HepG2 (cell line): Measurements from ENCODE around the gene HID1. TPM values are rescaled to one million over a fixed set of nuclear protein-coding genes. Genes with fewer than 3 reads are reported as not detected.

ENCODE experiments used
- BRD4 ChIP-seq: sonication (generic); formaldehyde crosslinking; IDR thresholded peaks from 2 replicates; pipeline ENCODE4 v1.4.0; 2020; ENCODE audit warnings: missing genetic modification reagents
- CCAR2 ChIP-seq: fragments of 200-400 bp; formaldehyde crosslinking; optimal IDR thresholded peaks from 2 replicates; pipeline ENCODE3; 2018; ENCODE audit warnings: low read depth, mild to moderate bottlenecking, low read length, moderate library complexity
- HHEX ChIP-seq: IDR thresholded peaks from 2 replicates; pipeline ENCODE4 v1.6.1; 2016; ENCODE audit warnings: control low read depth
- HNRNPH1 ChIP-seq: fragments of 200-400 bp; formaldehyde crosslinking; optimal IDR thresholded peaks from 2 replicates; pipeline ENCODE3; 2017; ENCODE audit warnings: mild to moderate bottlenecking, low read depth, low read length
- HOXA7 ChIP-seq: sonication (generic); formaldehyde crosslinking; IDR thresholded peaks from 2 replicates; pipeline ENCODE4 v1.8.1; 2022; ENCODE audit warnings: mild to moderate bottlenecking, missing genetic modification reagents, moderate library complexity
- KDM6A ChIP-seq: IDR thresholded peaks from 2 replicates; pipeline ENCODE4 v1.6.1; 2016; ENCODE audit warnings: low read depth
- NCOA5 ChIP-seq: sonication (generic); formaldehyde crosslinking; IDR thresholded peaks from 2 replicates; pipeline ENCODE4 v1.4.0; 2020; ENCODE audit warnings: missing genetic modification reagents
- SP2 ChIP-seq: sonication (generic); formaldehyde crosslinking; IDR thresholded peaks from 2 replicates; pipeline ENCODE4 v1.5.1; 2020; ENCODE audit warnings: mild to moderate bottlenecking, missing genetic modification reagents
- SRSF4 ChIP-seq: fragments of 200-400 bp; formaldehyde crosslinking; IDR thresholded peaks from one replicate; pipeline ENCODE4 v1.6.1; 2018; ENCODE audit warnings: mild to moderate bottlenecking, low read depth, low read length, moderate library complexity; ENCODE audit not compliant: poor library complexity, severe bottlenecking
- TEAD2 ChIP-seq: sonication (generic); formaldehyde crosslinking; IDR thresholded peaks from 2 replicates; pipeline ENCODE4 v1.9.0; 2021; ENCODE audit warnings: missing genetic modification reagents
- ZNF383 ChIP-seq: sonication (generic); formaldehyde crosslinking; IDR thresholded peaks from 2 replicates; pipeline ENCODE4 v1.4.0; 2020; ENCODE audit warnings: missing genetic modification reagents, mild to moderate bottlenecking, borderline replicate concordance
- polyA plus RNA-seq, 8 experiments: library from polyadenylated mRNA; depleted of rRNA in 3 of 8; stranded (reverse) in 7 of 8; unstranded in 1 of 8; fragments of >200 nt; fragmentation: Illumina TruSeq in 4 of 8; extraction: Trizol in 4 of 8; gene quantifications; 2 replicates each; pipeline versions ENCODE4 v1.2.1 to v1.2.3, GENCODE V29; 2011 to 2016; ENCODE audit warnings: low read depth in 4 of 8, missing spikeins in 1 of 8, mixed read lengths in 1 of 8; ENCODE audit not compliant: insufficient read depth in 1 of 8
- total RNA-seq, 5 experiments: library from RNA; depleted of rRNA; stranded (reverse); fragments of >200 nt; fragmentation: Illumina TruSeq; extraction: Trizol; gene quantifications; 2 replicates each; pipeline ENCODE4 v1.2.3, GENCODE V29; 2016; ENCODE audit warnings: low read depth in 1 of 5
- TF ChIP-seq, protein P1 (sequence below): sonication (generic); formaldehyde crosslinking; IDR thresholded peaks from 2 replicates; pipeline ENCODE4 v1.4.0; 2020; ENCODE audit warnings: missing genetic modification reagents
- TF ChIP-seq, protein P2 (sequence below): sonication (generic); formaldehyde crosslinking; IDR thresholded peaks from 2 replicates; pipeline ENCODE4 v1.8.0; 2022; ENCODE audit warnings: mild to moderate bottlenecking, missing genetic modification reagents, borderline replicate concordance
- TF ChIP-seq, protein P3 (sequence below): sonication (generic); formaldehyde crosslinking; IDR thresholded peaks from 2 replicates; pipeline ENCODE4 v1.5.0; 2020; ENCODE audit warnings: mild to moderate bottlenecking, missing genetic modification reagents
- TF ChIP-seq, protein P4 (sequence below): fragments of 450-650 bp; IDR thresholded peaks from 2 replicates; pipeline ENCODE4 v1.6.1; 2017; ENCODE audit warnings: mild to moderate bottlenecking
- TF ChIP-seq, protein P5 (sequence below): sonication (generic); formaldehyde crosslinking; IDR thresholded peaks from 2 replicates; pipeline ENCODE4 v1.8.1; 2023; ENCODE audit warnings: mild to moderate bottlenecking, missing genetic modification reagents

HID1 gene
- total and polyA plus RNA-seq, 2 of the 13 experiments (the other 11 are each of a cell fraction or from before 2014, with no cell fraction given) = 2.1 to 10.6 TPM

DNA sequence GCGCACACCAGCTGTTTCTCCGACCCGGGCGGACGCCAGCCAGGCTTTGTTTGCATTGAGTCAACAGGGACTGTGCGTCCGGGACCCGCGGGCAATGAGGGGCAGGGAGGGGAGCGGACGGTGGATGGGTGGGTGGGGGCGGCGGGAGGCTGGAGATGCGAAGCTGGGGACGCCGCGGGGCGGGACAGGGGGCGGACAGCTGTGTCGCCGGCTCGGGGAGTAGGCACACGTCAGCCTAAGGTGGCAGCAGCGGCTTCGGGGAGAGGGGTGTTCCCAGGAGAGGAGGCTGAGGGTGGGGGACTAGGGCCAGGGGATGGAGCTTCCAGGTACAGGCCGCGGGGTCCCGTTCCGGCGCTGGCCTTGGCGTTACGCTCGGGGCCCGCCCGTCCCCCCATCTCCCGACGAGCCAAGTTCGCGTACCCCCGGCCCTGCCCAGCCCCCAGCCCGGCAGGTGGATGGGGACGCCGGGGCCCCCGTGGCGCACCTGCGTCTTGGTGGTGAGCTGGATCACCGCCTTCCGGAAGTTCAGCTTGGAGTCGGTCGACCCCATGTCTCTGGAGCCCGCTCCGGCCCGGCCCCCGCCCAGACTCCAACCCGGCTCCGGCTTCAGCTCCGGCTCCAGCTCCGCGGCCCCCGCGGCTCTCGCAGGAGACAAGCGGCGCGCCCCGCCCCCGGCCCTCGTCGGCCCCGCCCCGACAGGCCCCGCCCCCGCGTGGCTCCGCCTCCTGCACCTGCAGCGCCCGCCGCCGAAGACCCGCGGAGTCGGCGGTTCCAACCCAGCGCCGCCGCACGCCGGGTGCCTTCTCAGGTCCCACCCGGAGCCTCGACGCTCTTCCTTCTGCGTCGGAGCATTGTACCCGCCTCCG lies at the start of gene HID1 (continued):
- TF ChIP-seq, protein P1, sequence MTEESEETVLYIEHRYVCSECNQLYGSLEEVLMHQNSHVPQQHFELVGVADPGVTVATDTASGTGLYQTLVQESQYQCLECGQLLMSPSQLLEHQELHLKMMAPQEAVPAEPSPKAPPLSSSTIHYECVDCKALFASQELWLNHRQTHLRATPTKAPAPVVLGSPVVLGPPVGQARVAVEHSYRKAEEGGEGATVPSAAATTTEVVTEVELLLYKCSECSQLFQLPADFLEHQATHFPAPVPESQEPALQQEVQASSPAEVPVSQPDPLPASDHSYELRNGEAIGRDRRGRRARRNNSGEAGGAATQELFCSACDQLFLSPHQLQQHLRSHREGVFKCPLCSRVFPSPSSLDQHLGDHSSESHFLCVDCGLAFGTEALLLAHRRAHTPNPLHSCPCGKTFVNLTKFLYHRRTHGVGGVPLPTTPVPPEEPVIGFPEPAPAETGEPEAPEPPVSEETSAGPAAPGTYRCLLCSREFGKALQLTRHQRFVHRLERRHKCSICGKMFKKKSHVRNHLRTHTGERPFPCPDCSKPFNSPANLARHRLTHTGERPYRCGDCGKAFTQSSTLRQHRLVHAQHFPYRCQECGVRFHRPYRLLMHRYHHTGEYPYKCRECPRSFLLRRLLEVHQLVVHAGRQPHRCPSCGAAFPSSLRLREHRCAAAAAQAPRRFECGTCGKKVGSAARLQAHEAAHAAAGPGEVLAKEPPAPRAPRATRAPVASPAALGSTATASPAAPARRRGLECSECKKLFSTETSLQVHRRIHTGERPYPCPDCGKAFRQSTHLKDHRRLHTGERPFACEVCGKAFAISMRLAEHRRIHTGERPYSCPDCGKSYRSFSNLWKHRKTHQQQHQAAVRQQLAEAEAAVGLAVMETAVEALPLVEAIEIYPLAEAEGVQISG (CRISPR knock-in tag) = no peak; the same call in 1 of the 2 replicates
- TF ChIP-seq, protein P2, sequence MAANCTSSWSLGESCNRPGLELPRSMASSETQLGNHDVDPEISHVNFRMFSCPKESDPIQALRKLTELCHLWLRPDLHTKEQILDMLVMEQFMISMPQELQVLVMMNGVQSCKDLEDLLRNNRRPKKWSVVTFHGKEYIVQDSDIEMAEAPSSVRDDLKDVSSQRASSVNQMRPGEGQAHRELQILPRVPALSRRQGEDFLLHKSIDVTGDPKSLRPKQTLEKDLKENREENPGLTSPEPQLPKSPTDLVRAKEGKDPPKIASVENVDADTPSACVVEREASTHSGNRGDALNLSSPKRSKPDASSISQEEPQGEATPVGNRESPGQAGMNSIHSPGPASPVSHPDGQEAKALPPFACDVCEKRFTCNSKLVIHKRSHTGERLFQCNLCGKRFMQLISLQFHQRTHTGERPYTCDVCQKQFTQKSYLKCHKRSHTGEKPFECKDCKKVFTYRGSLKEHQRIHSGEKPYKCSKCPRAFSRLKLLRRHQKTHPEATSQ (CRISPR knock-in tag) = no peak
- TF ChIP-seq NCOA5 (CRISPR knock-in tag) (no peak), SRSF4 (no peak), BRD4 (no peak), TEAD2 (no peak), ZNF383 (CRISPR knock-in tag) (no peak), HNRNPH1 (no peak), CCAR2 (no peak), SP2 (no peak), HHEX (CRISPR knock-in tag) (no peak), KDM6A (CRISPR knock-in tag) (no peak), HOXA7 (CRISPR knock-in tag) (no peak)
- TF ChIP-seq, protein P3, sequence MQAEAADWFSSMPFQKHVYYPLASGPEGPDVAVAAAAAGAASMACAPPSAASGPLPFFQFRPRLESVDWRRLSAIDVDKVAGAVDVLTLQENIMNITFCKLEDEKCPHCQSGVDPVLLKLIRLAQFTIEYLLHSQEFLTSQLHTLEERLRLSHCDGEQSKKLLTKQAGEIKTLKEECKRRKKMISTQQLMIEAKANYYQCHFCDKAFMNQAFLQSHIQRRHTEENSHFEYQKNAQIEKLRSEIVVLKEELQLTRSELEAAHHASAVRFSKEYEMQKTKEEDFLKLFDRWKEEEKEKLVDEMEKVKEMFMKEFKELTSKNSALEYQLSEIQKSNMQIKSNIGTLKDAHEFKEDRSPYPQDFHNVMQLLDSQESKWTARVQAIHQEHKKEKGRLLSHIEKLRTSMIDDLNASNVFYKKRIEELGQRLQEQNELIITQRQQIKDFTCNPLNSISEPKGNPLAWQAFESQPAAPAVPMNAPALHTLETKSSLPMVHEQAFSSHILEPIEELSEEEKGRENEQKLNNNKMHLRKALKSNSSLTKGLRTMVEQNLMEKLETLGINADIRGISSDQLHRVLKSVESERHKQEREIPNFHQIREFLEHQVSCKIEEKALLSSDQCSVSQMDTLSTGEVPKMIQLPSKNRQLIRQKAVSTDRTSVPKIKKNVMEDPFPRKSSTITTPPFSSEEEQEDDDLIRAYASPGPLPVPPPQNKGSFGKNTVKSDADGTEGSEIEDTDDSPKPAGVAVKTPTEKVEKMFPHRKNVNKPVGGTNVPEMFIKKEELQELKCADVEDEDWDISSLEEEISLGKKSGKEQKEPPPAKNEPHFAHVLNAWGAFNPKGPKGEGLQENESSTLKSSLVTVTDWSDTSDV (CRISPR knock-in tag) = no peak
- TF ChIP-seq, protein P4, sequence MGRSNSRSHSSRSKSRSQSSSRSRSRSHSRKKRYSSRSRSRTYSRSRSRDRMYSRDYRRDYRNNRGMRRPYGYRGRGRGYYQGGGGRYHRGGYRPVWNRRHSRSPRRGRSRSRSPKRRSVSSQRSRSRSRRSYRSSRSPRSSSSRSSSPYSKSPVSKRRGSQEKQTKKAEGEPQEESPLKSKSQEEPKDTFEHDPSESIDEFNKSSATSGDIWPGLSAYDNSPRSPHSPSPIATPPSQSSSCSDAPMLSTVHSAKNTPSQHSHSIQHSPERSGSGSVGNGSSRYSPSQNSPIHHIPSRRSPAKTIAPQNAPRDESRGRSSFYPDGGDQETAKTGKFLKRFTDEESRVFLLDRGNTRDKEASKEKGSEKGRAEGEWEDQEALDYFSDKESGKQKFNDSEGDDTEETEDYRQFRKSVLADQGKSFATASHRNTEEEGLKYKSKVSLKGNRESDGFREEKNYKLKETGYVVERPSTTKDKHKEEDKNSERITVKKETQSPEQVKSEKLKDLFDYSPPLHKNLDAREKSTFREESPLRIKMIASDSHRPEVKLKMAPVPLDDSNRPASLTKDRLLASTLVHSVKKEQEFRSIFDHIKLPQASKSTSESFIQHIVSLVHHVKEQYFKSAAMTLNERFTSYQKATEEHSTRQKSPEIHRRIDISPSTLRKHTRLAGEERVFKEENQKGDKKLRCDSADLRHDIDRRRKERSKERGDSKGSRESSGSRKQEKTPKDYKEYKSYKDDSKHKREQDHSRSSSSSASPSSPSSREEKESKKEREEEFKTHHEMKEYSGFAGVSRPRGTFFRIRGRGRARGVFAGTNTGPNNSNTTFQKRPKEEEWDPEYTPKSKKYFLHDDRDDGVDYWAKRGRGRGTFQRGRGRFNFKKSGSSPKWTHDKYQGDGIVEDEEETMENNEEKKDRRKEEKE = no peak
- TF ChIP-seq, protein P5, sequence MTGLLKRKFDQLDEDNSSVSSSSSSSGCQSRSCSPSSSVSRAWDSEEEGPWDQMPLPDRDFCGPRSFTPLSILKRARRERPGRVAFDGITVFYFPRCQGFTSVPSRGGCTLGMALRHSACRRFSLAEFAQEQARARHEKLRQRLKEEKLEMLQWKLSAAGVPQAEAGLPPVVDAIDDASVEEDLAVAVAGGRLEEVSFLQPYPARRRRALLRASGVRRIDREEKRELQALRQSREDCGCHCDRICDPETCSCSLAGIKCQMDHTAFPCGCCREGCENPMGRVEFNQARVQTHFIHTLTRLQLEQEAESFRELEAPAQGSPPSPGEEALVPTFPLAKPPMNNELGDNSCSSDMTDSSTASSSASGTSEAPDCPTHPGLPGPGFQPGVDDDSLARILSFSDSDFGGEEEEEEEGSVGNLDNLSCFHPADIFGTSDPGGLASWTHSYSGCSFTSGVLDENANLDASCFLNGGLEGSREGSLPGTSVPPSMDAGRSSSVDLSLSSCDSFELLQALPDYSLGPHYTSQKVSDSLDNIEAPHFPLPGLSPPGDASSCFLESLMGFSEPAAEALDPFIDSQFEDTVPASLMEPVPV (CRISPR knock-in tag) = 0 out of 2 replicates have a peak, but pooled peaks have one; percentile 9
